Neural cell (in vitro differentiated cells): ENCODE data around the gene SHTN1. TPM values are rescaled to one million over a fixed set of nuclear protein-coding genes. Genes with fewer than 3 reads are reported as not detected.

ENCODE experiments used
- H2AFZ ChIP-seq: fragments of 200-600, 300-800 bp; sonication (generic), shearing (Covaris generic); 2 replicates; pipeline ENCODE4 v1.6.0; 2014; ENCODE audit warnings: low read depth, mild to moderate bottlenecking, antibody characterized with exemption, low read length, moderate library complexity
- H3F3A ChIP-seq: fragments of 200-600 bp; shearing (Covaris generic); 2 replicates; pipeline ENCODE4 v1.6.1; 2016; ENCODE audit warnings: mild to moderate bottlenecking, moderate library complexity, mixed read lengths, antibody characterized with exemption, low read length; ENCODE audit not compliant: insufficient read depth, poor library complexity, severe bottlenecking
- H3K27ac ChIP-seq: fragments of 200-600, 300-800 bp; sonication (generic), shearing (Covaris generic); 2 replicates; pipeline ENCODE4 v1.5.1; 2014; ENCODE audit warnings: mild to moderate bottlenecking, low read length, moderate library complexity
- H3K27me3 ChIP-seq: fragments of 300-800, 200-600 bp; sonication (generic), shearing (Covaris generic); 2 replicates; pipeline ENCODE4 v1.6.0; 2014; ENCODE audit warnings: mild to moderate bottlenecking, low read depth, low read length, moderate library complexity; ENCODE audit not compliant: insufficient read depth
- H3K36me3 ChIP-seq: fragments of 300-800, 200-600 bp; sonication (generic), shearing (Covaris generic); 2 replicates; pipeline ENCODE4 v1.5.1; 2014; ENCODE audit warnings: mild to moderate bottlenecking, antibody characterized with exemption, low read length, moderate library complexity; ENCODE audit not compliant: insufficient read depth
- H3K4me2 ChIP-seq: fragments of 300-800, 200-600 bp; sonication (generic), shearing (Covaris generic); 2 replicates; pipeline ENCODE4 v1.6.0; 2014; ENCODE audit warnings: mild to moderate bottlenecking, low read length
- H3K4me3 ChIP-seq: fragments of 300-800, 200-600 bp; sonication (generic), shearing (Covaris generic); 2 replicates; pipeline ENCODE4 v1.5.1; 2014; ENCODE audit warnings: mild to moderate bottlenecking, low read length, moderate library complexity
- H3K79me2 ChIP-seq: fragments of 200-600 bp; shearing (Covaris generic); replicated peaks from 2 replicates; pipeline ENCODE4 v1.6.0; 2014; ENCODE audit warnings: mild to moderate bottlenecking, low read length, moderate library complexity; ENCODE audit not compliant: insufficient read depth
- H3K9ac ChIP-seq: fragments of 300-800, 200-600 bp; sonication (generic), shearing (Covaris generic); 2 replicates; pipeline ENCODE4 v1.6.1; 2016; ENCODE audit warnings: mild to moderate bottlenecking, low read length, mixed read lengths
- H3K9me2 ChIP-seq: fragments of 200-600 bp; shearing (Covaris generic); 2 replicates; pipeline ENCODE4 v1.6.1; 2016; ENCODE audit warnings: mild to moderate bottlenecking, low read length, mixed read lengths; ENCODE audit not compliant: insufficient read depth
- H3K9me3 ChIP-seq: fragments of 200-600, 300-800 bp; sonication (generic), shearing (Covaris generic); 2 replicates; pipeline ENCODE4 v1.6.1; 2016; ENCODE audit warnings: mild to moderate bottlenecking, mixed run types, low read length, moderate library complexity, mixed read lengths
- H4K20me1 ChIP-seq: fragments of 200-600 bp; shearing (Covaris generic); 2 replicates; pipeline ENCODE4 v1.6.1; 2016; ENCODE audit warnings: mild to moderate bottlenecking, mixed run types; ENCODE audit not compliant: insufficient read depth
- CTCF ChIP-seq: fragments of 450-650 bp; IDR thresholded peaks from 2 replicates; pipeline ENCODE4 v1.5.1; 2014; ENCODE audit warnings: antibody characterized with exemption, mild to moderate bottlenecking, moderate library complexity; ENCODE audit not compliant: poor library complexity, severe bottlenecking
- EP300 ChIP-seq: fragments of 450-650 bp; conservative IDR thresholded peaks from 2 replicates; pipeline ENCODE4 v1.6.1; 2014; ENCODE audit warnings: antibody characterized with exemption, mild to moderate bottlenecking, moderate library complexity; ENCODE audit not compliant: poor library complexity, severe bottlenecking
- EZH2 ChIP-seq: fragments of 200-600, 300-800 bp; shearing (Covaris generic), sonication (generic); IDR thresholded peaks from 2 replicates; pipeline ENCODE4 v1.6.1; 2014; ENCODE audit warnings: antibody characterized with exemption, low read length, borderline replicate concordance, mild to moderate bottlenecking; ENCODE audit not compliant: insufficient read depth, poor library complexity, severe bottlenecking
- MXI1 ChIP-seq: fragments of 450-650 bp; conservative IDR thresholded peaks from 2 replicates; pipeline ENCODE4 v1.6.1; 2014; ENCODE audit warnings: antibody characterized with exemption, mild to moderate bottlenecking; ENCODE audit not compliant: poor library complexity, severe bottlenecking
- POLR2AphosphoS5 ChIP-seq: IDR thresholded peaks from 2 replicates; pipeline ENCODE4 v1.6.1; 2012
- RAD21 ChIP-seq: fragments of 450-650 bp; conservative IDR thresholded peaks from 2 replicates; pipeline ENCODE4 v1.6.1; 2014; ENCODE audit warnings: antibody characterized with exemption, mild to moderate bottlenecking, moderate library complexity
- REST ChIP-seq: IDR thresholded peaks from 2 replicates; pipeline ENCODE4 v1.6.1; 2012; ENCODE audit warnings: borderline replicate concordance
- SMC3 ChIP-seq: fragments of 450-650 bp; conservative IDR thresholded peaks from 2 replicates; pipeline ENCODE4 v1.6.1; 2014; ENCODE audit warnings: antibody characterized with exemption, mild to moderate bottlenecking, moderate library complexity; ENCODE audit not compliant: poor library complexity
- TAF1 ChIP-seq: IDR thresholded peaks from 2 replicates; pipeline ENCODE4 v1.6.1; 2012; ENCODE audit warnings: low read depth
- polyA plus RNA-seq: library from polyadenylated mRNA; depleted of rRNA; stranded (reverse); fragments of >200 nt; gene quantifications from 2 replicates; pipeline ENCODE4 v1.2.3, GENCODE V29; 2014

The SHTN1 gene
- polyA plus RNA-seq, 1 donor from 2014 or later, result 55.8 TPM

- no peaks in the 10 kb centered on the region for H3K79me2 ChIP-seq
- H3K4me2 ChIP-seq, result peak overlapping the region; percentile 95
- peak overlapping the region; percentile 97 for H3K27ac ChIP-seq
- no peaks in the 10 kb centered on the region for H4K20me1 ChIP-seq
- no peaks in the 10 kb centered on the region for H3K36me3 ChIP-seq
- no peak for TF ChIP-seq MXI1
- no peak for TF ChIP-seq SMC3
- no peak for TF ChIP-seq EP300
- TF ChIP-seq CTCF, result no peak
- TF ChIP-seq POLR2AphosphoS5, result no peak
- no peak for TF ChIP-seq RAD21
- no peak for TF ChIP-seq REST
- TF ChIP-seq EZH2, result no peak
- no peak for TF ChIP-seq TAF1
- no peaks in the 10 kb centered on the region for H3K27me3 ChIP-seq
- no peaks in the 10 kb centered on the region for H3K9me2 ChIP-seq
- peaks cover 7% of the 10 kb centered on the region for H3F3A ChIP-seq
- H3K9me3 ChIP-seq, result no peaks in the 10 kb centered on the region
- H3K9ac ChIP-seq, result peak overlapping the region; percentile 94
- H3K4me3 ChIP-seq, result peak overlapping the region; percentile 90
- peak overlapping the region; percentile 93 for H2AFZ ChIP-seq
Measured at GRCh38 chr10:116848032-116848943, 156.7 kb downstream of the SHTN1 start.

GRCh38 chr10:116845823-116846222, 159.2 kb downstream of the SHTN1 start:
- Histone ChIP-seq H3K27me3 (no peaks in the 10 kb centered on the region), H3K9me3 (no peaks in the 10 kb centered on the region), H2AFZ (no peak overlapping the region), H3F3A (peaks cover 7% of the 10 kb centered on the region), H3K4me2 (no peak overlapping the region), H3K4me3 (no peak overlapping the region), H4K20me1 (no peaks in the 10 kb centered on the region), H3K36me3 (no peaks in the 10 kb centered on the region), H3K9me2 (no peaks in the 10 kb centered on the region), H3K9ac (no peak overlapping the region), H3K79me2 (no peaks in the 10 kb centered on the region), H3K27ac (no peak overlapping the region)
- TF ChIP-seq MXI1, result no peak
- TF ChIP-seq EP300, result no peak
- TF ChIP-seq CTCF, result no peak
- no peak for TF ChIP-seq TAF1
- no peak for TF ChIP-seq SMC3
- TF ChIP-seq POLR2AphosphoS5, result no peak
- TF ChIP-seq EZH2, result no peak
